ENCODE measurements around the gene TRAPPC6A.

The TRAPPC6A gene

DNA sequence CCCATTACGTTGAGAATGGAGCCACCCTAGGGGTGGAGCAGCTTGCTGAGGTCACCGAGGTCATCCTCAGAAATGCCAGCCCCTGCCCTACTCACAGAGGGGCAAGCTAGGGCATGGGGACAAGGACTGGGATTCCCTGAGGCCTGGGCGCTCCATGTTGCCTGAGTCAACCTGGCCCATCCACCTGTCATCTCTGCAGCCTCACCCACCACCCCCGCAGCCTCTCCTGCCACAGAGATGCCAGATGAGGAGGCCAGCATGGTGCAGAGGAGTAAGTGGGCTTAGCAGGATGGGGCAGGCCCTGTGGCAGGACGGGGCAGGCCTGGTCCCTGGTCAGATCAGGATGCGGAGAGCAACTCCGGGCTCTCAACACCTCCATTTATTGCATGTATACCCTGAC lies 26.7 kb downstream of the TRAPPC6A start:
- TF ChIP-seq TEAD4 (IDR thresholded peaks at IDR 0.05) (no peak), ZBTB7A (IDR thresholded peaks at IDR 0.05; ENCODE audit: low read depth) (no peak), MAX (IDR thresholded peaks at IDR 0.05) (no peak), FOXM1 (IDR thresholded peaks at IDR 0.05; ENCODE audit: borderline replicate concordance, low read depth) (no peak), YY1 (IDR thresholded peaks at IDR 0.05; ENCODE audit: low read depth) (no peak), EGR1 (IDR thresholded peaks at IDR 0.05) (no peak), CEBPB (IDR thresholded peaks at IDR 0.05) (no peak), CREB1 (IDR thresholded peaks at IDR 0.05; ENCODE audit: low read depth) (no peak), RAD21 (IDR thresholded peaks at IDR 0.05; ENCODE audit: low read depth) (no peak), REST (IDR thresholded peaks at IDR 0.05; ENCODE audit: low read depth) (no peak), EP300 (IDR thresholded peaks at IDR 0.05; ENCODE audit: borderline replicate concordance) (no peak)
- TF ChIP-seq, protein P1, sequence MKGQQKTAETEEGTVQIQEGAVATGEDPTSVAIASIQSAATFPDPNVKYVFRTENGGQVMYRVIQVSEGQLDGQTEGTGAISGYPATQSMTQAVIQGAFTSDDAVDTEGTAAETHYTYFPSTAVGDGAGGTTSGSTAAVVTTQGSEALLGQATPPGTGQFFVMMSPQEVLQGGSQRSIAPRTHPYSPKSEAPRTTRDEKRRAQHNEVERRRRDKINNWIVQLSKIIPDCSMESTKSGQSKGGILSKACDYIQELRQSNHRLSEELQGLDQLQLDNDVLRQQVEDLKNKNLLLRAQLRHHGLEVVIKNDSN (IDR thresholded peaks at IDR 0.05): no peak

DNA sequence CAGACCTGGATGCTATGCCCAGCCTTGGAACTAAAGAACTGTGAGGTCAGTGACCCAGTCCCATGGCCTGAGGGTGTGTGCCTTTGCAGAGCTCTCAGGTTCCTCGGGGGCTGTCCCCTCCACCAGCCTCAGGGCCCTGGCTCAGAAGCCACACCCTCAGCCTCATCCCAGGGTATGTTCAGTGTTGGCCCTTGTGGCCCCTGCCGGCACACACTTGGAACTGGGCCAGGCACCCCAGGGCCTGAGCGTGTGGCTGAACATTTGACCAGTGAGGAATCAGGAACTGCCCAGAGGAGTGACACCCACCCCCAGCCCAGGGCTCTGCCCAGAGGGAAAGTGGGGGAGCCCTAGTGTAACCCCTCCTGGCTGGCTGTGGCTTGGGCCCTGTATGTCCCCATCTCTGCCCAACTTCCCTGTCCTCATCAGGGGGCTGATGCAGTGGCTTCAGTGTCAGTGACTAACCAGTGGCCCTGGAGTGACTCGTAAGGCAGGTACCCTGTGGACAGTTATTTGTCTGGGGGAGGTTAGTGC lies 27.2 kb downstream of the TRAPPC6A start:
- peak; percentile 71 for TF ChIP-seq NFIC (IDR thresholded peaks at IDR 0.05)
- TF ChIP-seq, protein P1 (IDR thresholded peaks at IDR 0.05): no peak

GRCh38 chr19:45150180-45150579 lies 27.9 kb downstream of the TRAPPC6A start:
- TF ChIP-seq CREB1 (IDR thresholded peaks at IDR 0.05; ENCODE audit: low read depth) (no peak), EP300 (IDR thresholded peaks at IDR 0.05; ENCODE audit: borderline replicate concordance) (no peak), TAF1 (IDR thresholded peaks at IDR 0.05; ENCODE audit: low read depth) (no peak), CEBPB (IDR thresholded peaks at IDR 0.05) (no peak), TCF12 (IDR thresholded peaks at IDR 0.05; ENCODE audit: low read depth) (no peak), TEAD4 (IDR thresholded peaks at IDR 0.05) (no peak), YY1 (IDR thresholded peaks at IDR 0.05; ENCODE audit: low read depth) (no peak), REST (IDR thresholded peaks at IDR 0.05; ENCODE audit: low read depth) (no peak), NFIC (IDR thresholded peaks at IDR 0.05) (no peak), RAD21 (IDR thresholded peaks at IDR 0.05; ENCODE audit: low read depth) (no peak), ZBTB7A (IDR thresholded peaks at IDR 0.05; ENCODE audit: low read depth) (no peak), EGR1 (IDR thresholded peaks at IDR 0.05) (no peak), MAX (IDR thresholded peaks at IDR 0.05) (no peak), FOXM1 (IDR thresholded peaks at IDR 0.05; ENCODE audit: borderline replicate concordance, low read depth) (no peak)
- TF ChIP-seq, protein P1 (IDR thresholded peaks at IDR 0.05): no peak

- TF ChIP-seq TAF1 (IDR thresholded peaks at IDR 0.05; ENCODE audit: low read depth) (no peak), EP300 (IDR thresholded peaks at IDR 0.05; ENCODE audit: borderline replicate concordance) (no peak), TCF12 (IDR thresholded peaks at IDR 0.05; ENCODE audit: low read depth) (no peak), YY1 (IDR thresholded peaks at IDR 0.05; ENCODE audit: low read depth) (no peak), NFIC (IDR thresholded peaks at IDR 0.05) (no peak), CREB1 (IDR thresholded peaks at IDR 0.05; ENCODE audit: low read depth) (no peak), ZBTB7A (IDR thresholded peaks at IDR 0.05; ENCODE audit: low read depth) (no peak), EGR1 (IDR thresholded peaks at IDR 0.05) (no peak), MAX (IDR thresholded peaks at IDR 0.05) (no peak), FOXM1 (IDR thresholded peaks at IDR 0.05; ENCODE audit: borderline replicate concordance, low read depth) (no peak), REST (IDR thresholded peaks at IDR 0.05; ENCODE audit: low read depth) (no peak)
Measured at GRCh38 chr19:45149129-45149528, 28.9 kb downstream of the TRAPPC6A start.
